ENCODE results near the gene NDUFS8. TPM values are rescaled to one million over a fixed set of nuclear protein-coding genes. Genes with fewer than 3 reads are reported as not detected.

The NDUFS8 gene
- total RNA-seq, 6 donors from 2014 or later = 64.5 to 196 (median 143) TPM

DNA sequence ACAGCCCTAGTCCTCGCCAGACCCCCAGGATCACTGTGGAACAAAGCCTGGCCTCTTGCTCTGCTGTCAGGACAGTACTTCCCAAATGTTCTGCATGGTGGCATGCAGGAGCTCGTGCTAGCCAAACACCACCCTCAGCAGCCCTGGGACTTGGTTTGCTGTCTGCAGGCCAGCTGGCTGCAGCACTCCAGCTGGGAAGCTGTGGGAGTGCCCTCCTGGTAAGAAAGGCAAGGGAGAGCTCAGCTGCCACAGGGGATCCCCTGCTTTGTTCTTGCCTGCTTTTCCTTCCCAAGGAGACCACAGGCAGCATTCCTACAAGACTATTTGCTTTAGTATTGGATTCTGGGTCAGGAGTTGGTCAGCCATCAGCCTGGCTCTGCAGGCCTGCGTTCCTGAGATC is 36.3 kb downstream of the NDUFS8 start:
- 81 to 87% methylated on average over 2 to 3 of the region's 3 CpGs for WGBS, 2 donors
- ATAC-seq (ENCODE audit: low FRiP score in 2 of 2) (no peak), DNase-seq (no peak)
- TF ChIP-seq EP300 (IDR thresholded peaks at IDR 0.05) = no peak
- no peak for TF ChIP-seq POLR2AphosphoS5 (IDR thresholded peaks at IDR 0.05)
- TF ChIP-seq, protein P1, sequence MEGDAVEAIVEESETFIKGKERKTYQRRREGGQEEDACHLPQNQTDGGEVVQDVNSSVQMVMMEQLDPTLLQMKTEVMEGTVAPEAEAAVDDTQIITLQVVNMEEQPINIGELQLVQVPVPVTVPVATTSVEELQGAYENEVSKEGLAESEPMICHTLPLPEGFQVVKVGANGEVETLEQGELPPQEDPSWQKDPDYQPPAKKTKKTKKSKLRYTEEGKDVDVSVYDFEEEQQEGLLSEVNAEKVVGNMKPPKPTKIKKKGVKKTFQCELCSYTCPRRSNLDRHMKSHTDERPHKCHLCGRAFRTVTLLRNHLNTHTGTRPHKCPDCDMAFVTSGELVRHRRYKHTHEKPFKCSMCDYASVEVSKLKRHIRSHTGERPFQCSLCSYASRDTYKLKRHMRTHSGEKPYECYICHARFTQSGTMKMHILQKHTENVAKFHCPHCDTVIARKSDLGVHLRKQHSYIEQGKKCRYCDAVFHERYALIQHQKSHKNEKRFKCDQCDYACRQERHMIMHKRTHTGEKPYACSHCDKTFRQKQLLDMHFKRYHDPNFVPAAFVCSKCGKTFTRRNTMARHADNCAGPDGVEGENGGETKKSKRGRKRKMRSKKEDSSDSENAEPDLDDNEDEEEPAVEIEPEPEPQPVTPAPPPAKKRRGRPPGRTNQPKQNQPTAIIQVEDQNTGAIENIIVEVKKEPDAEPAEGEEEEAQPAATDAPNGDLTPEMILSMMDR (IDR thresholded peaks at IDR 0.05) = no peak
- TF ChIP-seq POLR2A (IDR thresholded peaks at IDR 0.05) = no peak
- no peak overlapping the region for H3K4me3 ChIP-seq
- H3K27me3 ChIP-seq = no peaks in the 10 kb centered on the region
- no peaks in the 10 kb centered on the region for H3K9me3 ChIP-seq
- no peak overlapping the region for H3K27ac ChIP-seq
- peaks cover 0 to 4% (median 0%) of the 10 kb centered on the region in 4 donors for H3K4me1 ChIP-seq
- peaks cover 29 to 85% (median 51%) of the 10 kb centered on the region in 4 donors for H3K36me3 ChIP-seq

DNA sequence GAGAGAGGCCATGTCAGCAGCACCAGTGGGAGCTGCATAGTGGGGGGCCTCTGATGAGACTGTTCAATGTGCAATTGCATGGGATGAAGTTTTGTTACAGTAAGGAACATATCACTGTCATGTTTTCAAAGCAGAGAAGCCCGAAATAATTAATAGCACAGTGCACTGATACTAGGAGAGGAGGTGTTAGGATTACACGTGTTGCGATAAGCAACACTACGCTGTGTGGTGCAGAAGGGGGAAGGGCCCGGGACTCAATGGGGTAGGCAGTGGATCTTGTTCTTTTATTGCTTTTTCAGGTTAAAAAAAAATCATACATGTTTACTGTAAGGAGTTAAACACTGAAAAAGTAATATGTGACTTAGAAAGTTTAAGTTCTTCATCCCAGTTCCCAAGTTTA is 37.5 kb downstream of the NDUFS8 start:
- no peak for TF ChIP-seq EP300 (IDR thresholded peaks at IDR 0.05)
- TF ChIP-seq, protein P1 (IDR thresholded peaks at IDR 0.05) = no peak
- TF ChIP-seq POLR2AphosphoS5 (IDR thresholded peaks at IDR 0.05) = no peak
- TF ChIP-seq POLR2A (IDR thresholded peaks at IDR 0.05) = no peak
- Histone ChIP-seq H3K4me1 (peaks cover 0 to 4% (median 0%) of the 10 kb centered on the region in 4 donors), H3K27ac (no peak overlapping the region), H3K27me3 (no peaks in the 10 kb centered on the region), H3K4me3 (no peak overlapping the region), H3K9me3 (no peaks in the 10 kb centered on the region), H3K36me3 (peaks cover 29 to 87% (median 49%) of the 10 kb centered on the region in 4 donors)
- DNase-seq (no peak), ATAC-seq (ENCODE audit: low FRiP score in 2 of 2) (no peak)
- 93 to 96% methylated on average over 5 of the region's 5 CpGs for WGBS, 2 donors

DNA sequence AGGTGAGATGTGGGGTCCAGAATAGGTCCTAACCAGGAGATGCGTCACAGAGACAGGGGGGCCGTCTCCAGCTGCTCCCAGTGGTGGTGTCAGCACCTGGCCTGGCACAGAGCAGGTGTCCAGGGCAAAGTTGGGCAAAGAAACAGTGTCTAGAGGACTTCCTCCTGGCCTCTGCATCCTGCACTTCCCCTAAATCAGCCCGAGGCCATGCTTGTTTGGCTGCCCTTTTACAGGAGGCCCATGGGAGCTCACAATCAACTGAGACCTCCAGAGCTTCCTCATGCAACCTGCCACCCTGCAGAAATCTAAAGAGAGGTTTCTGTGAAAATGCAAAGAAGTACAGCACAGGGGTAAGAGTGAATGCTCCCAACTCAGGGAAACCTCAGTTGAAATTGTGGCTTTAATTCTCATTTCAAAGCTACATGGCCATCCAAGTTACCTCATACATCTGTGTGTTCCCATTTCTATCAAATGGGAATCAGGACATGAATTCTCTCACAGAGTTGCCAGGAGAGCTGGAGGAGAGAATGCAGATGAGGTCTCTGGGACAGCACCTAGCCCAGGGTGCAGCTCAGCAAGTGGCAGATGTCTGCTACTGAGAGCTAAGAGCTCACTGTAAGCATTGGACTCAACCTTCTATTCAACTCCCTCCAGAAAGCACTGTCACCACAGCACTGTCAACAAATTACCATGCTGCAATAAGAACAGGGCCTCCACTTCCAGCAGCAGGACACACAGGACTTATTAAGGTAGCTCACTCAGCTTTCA is 41.0 kb downstream of the NDUFS8 start:
- H3K27me3 ChIP-seq = no peaks in the 10 kb centered on the region
- peaks cover 17 to 73% (median 48%) of the 10 kb centered on the region in 4 donors for H3K36me3 ChIP-seq
- no peak for ATAC-seq (ENCODE audit: low FRiP score in 2 of 2)
- TF ChIP-seq POLR2AphosphoS5 (IDR thresholded peaks at IDR 0.05) (no peak), POLR2A (IDR thresholded peaks at IDR 0.05) (no peak), EP300 (IDR thresholded peaks at IDR 0.05) (no peak)
- TF ChIP-seq, protein P1 (IDR thresholded peaks at IDR 0.05) = no peak
- no peak overlapping the region for H3K27ac ChIP-seq
- H3K4me1 ChIP-seq = peaks cover 0 to 2% (median 0%) of the 10 kb centered on the region in 4 donors
- DNase-seq = no peak
- 71 to 74% methylated on average over 1 to 3 of the region's 3 CpGs for WGBS, 2 donors
- H3K9me3 ChIP-seq = no peaks in the 10 kb centered on the region
- no peak overlapping the region for H3K4me3 ChIP-seq

DNA sequence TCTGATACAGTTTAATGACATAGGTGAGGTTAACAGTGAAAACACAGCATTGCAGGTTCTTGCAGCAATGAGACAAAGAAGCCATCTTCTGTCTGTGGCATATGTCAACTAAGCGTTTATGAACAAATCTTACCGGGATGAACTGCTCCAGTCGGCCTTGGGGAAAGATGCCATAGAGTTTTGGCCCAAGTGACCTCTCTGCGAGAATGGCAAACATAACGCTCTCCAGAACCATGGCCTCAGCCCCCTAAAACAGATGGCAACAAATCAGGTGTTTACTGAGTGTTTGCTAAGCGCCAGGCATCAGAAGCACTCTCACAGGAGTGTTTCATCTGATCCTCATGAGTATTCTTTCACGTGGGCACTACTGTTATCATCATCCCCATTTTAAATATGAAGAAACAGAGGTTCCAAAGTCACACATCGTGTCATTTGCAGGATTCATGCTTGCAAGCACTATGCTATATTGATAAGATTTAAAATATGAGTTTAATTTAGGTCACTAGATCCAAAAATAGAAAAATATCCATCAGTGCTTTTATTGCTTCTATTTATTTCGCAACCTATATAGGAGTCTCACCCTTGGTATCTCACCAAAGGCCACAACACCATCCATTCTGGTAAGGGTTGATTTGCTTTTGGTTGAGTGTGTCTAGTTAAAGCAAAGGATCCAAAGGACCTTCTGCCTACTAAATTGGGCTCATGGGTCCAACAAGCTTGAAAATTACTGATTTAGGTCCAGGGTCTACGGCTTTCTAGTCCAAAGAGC is 44.3 kb downstream of the NDUFS8 start:
- Histone ChIP-seq H3K9me3 (no peaks in the 10 kb centered on the region), H3K27me3 (no peaks in the 10 kb centered on the region), H3K36me3 (peaks cover 13 to 40% (median 29%) of the 10 kb centered on the region in 4 donors), H3K4me3 (no peak overlapping the region), H3K4me1 (peaks cover 0 to 17% (median 0%) of the 10 kb centered on the region in 4 donors), H3K27ac (no peak overlapping the region)
- ATAC-seq (ENCODE audit: low FRiP score in 2 of 2) = no peak
- no peak for DNase-seq
- 78 to 81% methylated on average over 10 of the region's 10 CpGs for WGBS, 2 donors
- no peak for TF ChIP-seq POLR2AphosphoS5 (IDR thresholded peaks at IDR 0.05)
- TF ChIP-seq EP300 (IDR thresholded peaks at IDR 0.05) = no peak
- no peak for TF ChIP-seq POLR2A (IDR thresholded peaks at IDR 0.05)
- TF ChIP-seq, protein P1 (IDR thresholded peaks at IDR 0.05) = no peak
